GM12872 (cell line): ENCODE results near the gene HTT.

Source experiments
- TF ChIP-seq, protein P1 (sequence below): IDR thresholded peaks from 3 replicates; pipeline ENCODE4 v1.5.1; 2011; ENCODE audit warnings: low read depth, mild to moderate bottlenecking, low read length, moderate library complexity; ENCODE audit not compliant: insufficient read depth

HTT gene

DNA sequence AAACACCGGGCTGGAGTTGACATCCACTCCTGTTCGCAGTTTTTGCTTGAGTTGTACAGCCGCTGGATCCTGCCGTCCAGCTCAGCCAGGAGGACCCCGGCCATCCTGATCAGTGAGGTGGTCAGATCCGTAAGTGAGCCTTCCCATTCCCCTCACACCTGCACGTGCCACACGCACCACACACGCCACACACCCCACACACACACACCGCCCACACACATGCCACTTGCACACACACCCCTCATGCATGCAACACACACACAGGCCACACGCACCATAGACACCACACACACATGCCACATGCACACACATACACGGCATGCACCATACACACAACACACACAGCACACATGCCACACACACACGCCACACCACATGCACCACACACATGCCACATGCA lies 154.4 kb downstream of the HTT start:
- TF ChIP-seq, protein P1, sequence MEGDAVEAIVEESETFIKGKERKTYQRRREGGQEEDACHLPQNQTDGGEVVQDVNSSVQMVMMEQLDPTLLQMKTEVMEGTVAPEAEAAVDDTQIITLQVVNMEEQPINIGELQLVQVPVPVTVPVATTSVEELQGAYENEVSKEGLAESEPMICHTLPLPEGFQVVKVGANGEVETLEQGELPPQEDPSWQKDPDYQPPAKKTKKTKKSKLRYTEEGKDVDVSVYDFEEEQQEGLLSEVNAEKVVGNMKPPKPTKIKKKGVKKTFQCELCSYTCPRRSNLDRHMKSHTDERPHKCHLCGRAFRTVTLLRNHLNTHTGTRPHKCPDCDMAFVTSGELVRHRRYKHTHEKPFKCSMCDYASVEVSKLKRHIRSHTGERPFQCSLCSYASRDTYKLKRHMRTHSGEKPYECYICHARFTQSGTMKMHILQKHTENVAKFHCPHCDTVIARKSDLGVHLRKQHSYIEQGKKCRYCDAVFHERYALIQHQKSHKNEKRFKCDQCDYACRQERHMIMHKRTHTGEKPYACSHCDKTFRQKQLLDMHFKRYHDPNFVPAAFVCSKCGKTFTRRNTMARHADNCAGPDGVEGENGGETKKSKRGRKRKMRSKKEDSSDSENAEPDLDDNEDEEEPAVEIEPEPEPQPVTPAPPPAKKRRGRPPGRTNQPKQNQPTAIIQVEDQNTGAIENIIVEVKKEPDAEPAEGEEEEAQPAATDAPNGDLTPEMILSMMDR = no peak

DNA sequence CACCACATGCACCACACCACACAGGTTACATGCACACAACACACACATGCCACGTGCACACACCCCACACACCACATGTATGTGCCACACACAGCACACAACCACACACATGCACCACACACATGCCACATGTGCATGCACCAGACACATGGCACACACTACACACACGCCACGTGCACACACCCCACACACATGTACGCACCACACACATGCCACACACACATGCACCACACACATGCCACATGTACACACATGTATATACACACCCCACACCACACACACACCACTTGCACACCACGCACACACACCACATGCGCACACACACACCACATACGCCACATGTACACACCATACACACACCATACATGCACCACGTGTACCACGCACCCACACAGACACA lies 154.8 kb downstream of the HTT start:
- TF ChIP-seq, protein P1 = no peak

DNA sequence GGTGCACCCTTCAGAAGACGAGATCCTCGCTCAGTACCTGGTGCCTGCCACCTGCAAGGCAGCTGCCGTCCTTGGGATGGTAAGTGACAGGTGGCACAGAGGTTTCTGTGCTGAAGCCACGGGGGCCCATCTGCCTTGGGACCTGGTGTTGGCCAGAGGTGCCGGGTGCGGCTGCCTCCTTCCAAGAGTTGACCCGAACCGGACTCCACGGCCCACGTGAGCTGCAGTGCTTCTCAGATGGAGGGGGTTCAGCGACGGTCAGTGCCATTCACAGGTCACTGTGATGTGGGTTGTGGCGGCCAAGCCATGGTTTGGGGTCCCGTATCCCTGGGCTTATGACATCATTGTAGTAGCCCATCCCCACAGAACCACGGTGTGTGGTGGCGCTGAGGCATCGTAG lies 155.5 kb downstream of the HTT start:
- TF ChIP-seq, protein P1 = no peak

DNA sequence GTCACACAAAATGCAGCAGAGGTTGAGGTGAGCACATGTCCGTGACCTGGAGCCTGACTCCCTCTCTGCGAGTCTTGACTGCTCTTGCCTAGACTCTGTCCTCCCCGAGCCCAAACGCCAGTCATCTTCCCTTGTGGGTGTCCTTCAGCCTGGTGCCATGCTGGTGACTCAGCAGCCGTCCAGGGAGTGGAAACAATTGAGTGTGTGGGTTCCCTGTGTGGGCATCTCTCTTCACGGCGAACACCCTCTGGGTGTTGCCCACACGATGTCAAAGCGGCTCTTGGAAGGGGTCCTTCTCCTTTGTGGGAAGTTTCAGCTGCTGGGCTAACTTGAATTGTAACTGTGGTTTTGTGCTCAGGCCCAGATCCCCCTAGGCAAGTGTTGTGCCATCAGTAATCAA lies 157.0 kb downstream of the HTT start:
- TF ChIP-seq, protein P1 = no peak

DNA sequence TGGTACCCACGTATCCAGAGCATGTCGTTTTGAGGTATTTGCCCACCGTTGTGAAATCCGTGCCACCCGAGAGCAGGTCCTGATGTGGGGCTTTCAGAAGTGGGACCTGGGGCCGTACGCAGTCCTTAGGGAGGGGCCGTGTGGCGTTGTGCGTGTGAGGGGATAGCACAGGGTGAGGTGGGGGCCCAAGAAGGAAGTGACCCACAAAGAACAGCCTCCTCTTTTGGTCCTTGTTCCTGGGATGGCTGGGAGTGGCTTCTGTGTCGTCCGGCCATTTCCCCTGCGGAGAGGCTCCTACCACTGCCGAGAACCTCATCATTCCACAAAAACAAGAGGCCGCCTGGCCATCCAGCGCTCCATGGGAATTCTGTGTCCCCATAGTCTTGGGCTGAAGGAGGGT lies 157.5 kb downstream of the HTT start:
- TF ChIP-seq, protein P1 = no peak

DNA sequence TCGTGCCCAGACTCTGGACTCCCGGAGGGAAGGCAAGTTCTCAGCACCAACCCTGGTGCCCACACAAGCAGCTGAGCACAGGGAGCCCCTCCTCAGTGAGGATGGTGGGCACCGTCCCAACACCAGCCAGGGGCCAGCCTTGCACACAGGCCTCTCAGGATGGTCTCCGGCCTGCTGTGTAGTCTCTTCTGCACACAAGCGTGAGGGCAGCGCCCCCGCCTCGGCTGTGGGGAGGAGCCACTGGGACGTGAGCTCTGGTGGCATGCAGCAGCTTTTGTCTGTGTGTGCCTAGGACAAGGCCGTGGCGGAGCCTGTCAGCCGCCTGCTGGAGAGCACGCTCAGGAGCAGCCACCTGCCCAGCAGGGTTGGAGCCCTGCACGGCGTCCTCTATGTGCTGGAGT lies 158.4 kb downstream of the HTT start:
- TF ChIP-seq, protein P1 = no peak

DNA sequence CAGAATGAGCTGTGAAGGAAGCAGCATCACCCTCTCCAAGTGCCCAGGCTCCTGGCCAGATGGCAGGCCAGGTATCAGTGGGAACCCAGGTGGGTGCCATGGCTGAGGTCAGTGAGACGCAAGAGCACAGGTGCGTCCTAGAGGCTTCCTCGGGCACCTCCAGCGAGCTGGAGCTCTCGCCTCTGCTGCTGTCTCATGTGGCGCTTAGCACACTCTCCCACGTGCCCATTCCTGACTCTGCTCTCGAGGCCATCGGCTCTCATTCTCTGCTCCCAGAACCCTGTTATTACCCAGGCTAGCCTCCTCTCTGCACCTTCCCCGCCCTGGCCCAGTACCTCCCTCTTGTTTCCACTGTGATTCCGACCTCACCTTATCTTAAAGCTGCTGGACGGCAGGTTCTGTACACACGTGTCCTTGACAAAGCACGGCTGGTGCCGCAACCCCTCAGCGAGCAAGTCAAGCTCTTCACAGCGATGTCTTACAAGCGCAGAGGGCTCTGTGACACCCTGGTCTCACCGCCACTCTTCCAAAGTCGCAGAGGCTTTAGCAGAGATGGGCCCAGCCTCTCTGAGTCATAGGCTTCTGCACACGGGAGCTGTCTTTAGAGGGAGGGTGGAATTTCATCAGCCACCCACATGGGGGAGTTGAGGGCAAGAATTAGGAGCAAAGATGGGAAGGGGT lies 159.1 kb downstream of the HTT start:
- TF ChIP-seq, protein P1 = no peak
